Measurements from ENCODE around the gene NTN1. TPM values are rescaled to one million over a fixed set of nuclear protein-coding genes. Genes with fewer than 3 reads are reported as not detected.

The NTN1 gene
- total RNA-seq, 1 donor from 2014 or later = 29.6 TPM

DNA sequence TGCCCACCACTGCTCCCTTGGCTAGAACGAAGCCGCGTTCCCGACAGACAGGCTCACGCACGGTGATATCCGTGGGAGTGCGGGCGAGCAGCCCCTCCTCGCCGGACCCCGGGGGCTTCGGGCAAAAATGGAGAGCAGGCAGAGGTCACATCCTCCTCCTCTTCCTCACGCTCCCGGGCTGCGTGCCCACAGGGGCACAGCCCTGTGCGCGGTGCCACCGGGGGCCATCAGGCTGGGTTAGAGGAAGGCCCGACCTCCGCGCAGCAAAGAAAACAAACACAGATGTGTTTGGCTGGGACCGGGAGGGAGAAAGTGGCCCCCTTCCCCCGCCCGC, 519 bp upstream of the NTN1 start:
- TF ChIP-seq, protein P1, sequence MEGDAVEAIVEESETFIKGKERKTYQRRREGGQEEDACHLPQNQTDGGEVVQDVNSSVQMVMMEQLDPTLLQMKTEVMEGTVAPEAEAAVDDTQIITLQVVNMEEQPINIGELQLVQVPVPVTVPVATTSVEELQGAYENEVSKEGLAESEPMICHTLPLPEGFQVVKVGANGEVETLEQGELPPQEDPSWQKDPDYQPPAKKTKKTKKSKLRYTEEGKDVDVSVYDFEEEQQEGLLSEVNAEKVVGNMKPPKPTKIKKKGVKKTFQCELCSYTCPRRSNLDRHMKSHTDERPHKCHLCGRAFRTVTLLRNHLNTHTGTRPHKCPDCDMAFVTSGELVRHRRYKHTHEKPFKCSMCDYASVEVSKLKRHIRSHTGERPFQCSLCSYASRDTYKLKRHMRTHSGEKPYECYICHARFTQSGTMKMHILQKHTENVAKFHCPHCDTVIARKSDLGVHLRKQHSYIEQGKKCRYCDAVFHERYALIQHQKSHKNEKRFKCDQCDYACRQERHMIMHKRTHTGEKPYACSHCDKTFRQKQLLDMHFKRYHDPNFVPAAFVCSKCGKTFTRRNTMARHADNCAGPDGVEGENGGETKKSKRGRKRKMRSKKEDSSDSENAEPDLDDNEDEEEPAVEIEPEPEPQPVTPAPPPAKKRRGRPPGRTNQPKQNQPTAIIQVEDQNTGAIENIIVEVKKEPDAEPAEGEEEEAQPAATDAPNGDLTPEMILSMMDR (IDR thresholded peaks at IDR 0.05) = no peak
- peak overlapping the region; percentile 72 to 84 for H3K4me3 ChIP-seq
- H3K36me3 ChIP-seq = no peaks in the 10 kb centered on the region
- H3K9me3 ChIP-seq = no peaks in the 10 kb centered on the region
- no peaks in the 10 kb centered on the region for H3K27me3 ChIP-seq
- intact Hi-C loops (cut with DNase I) = loop anchor here (5.0 kb wide), 2 partner anchors 52 to 102 kb away; no protein-coding TSS in a partner anchor
- peak overlapping the region; percentile 60 to 75 for H3K27ac ChIP-seq
- H3K4me1 ChIP-seq = peaks cover 7 to 10% of the 10 kb centered on the region in 2 donors
- DNase-seq (ENCODE audit: low spot score in 2 of 2) = no peak

DNA sequence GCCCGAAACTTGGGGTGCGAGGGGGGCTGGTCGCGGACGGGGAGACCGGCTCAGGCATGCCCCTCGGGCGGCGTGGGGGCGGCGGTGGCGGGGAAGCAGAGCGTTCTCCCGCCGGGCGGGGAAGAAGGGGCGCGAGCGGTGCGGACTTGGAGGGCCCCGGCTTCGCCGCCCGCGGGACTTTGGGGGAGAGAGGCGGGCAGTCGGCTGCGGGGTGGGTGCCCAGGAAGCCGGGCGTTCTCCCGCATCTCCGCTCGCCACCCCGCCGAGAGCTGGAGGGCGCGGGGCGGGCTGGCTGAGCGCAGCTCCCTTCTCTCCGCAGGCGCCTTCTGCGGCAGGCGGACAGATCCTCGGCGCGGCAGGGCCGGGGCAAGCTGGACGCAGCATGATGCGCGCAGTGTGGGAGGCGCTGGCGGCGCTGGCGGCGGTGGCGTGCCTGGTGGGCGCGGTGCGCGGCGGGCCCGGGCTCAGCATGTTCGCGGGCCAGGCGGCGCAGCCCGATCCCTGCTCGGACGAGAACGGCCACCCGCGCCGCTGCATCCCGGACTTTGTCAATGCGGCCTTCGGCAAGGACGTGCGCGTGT, 772 bp downstream of the NTN1 start:
- no peaks in the 10 kb centered on the region for H3K27me3 ChIP-seq
- TF ChIP-seq, protein P1 (IDR thresholded peaks at IDR 0.05) = no peak
- H3K36me3 ChIP-seq = no peaks in the 10 kb centered on the region
- H3K4me3 ChIP-seq = peak overlapping the region; percentile 72 to 84
- intact Hi-C loops (cut with DNase I) = loop anchor here (1.0 to 5.0 kb wide), 5 partner anchors 19 to 207 kb away; no protein-coding TSS in a partner anchor
- peak in 1 of 2 donors; percentile 65 for DNase-seq (ENCODE audit: low spot score in 2 of 2)
- H3K4me1 ChIP-seq = peaks cover 7 to 10% of the 10 kb centered on the region in 2 donors
- no peaks in the 10 kb centered on the region for H3K9me3 ChIP-seq
- peak overlapping the region; percentile 75 for H3K27ac ChIP-seq

DNA sequence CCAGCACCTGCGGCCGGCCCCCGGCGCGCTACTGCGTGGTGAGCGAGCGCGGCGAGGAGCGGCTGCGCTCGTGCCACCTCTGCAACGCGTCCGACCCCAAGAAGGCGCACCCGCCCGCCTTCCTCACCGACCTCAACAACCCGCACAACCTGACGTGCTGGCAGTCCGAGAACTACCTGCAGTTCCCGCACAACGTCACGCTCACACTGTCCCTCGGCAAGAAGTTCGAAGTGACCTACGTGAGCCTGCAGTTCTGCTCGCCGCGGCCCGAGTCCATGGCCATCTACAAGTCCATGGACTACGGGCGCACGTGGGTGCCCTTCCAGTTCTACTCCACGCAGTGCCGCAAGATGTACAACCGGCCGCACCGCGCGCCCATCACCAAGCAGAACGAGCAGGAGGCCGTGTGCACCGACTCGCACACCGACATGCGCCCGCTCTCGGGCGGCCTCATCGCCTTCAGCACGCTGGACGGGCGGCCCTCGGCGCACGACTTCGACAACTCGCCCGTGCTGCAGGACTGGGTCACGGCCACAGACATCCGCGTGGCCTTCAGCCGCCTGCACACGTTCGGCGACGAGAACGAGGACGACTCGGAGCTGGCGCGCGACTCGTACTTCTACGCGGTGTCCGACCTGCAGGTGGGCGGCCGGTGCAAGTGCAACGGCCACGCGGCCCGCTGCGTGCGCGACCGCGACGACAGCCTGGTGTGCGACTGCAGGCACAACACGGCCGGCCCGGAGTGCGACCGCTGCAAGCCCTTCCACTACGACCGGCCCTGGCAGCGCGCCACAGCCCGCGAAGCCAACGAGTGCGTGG, 1.5 kb downstream of the NTN1 start:
- peak in 1 of 2 donors; percentile 65 for DNase-seq (ENCODE audit: low spot score in 2 of 2)
- Histone ChIP-seq H3K9me3 (no peaks in the 10 kb centered on the region), H3K4me3 (peak overlapping the region; percentile 72 to 84), H3K27ac (peak overlapping the region in 1 of 2 donors; percentile 75), H3K36me3 (no peaks in the 10 kb centered on the region), H3K4me1 (peaks cover 7 to 10% of the 10 kb centered on the region in 2 donors), H3K27me3 (no peaks in the 10 kb centered on the region)
- intact Hi-C loops (cut with DNase I) = loop anchor here (1.0 to 5.0 kb wide), 5 partner anchors 19 to 206 kb away; no protein-coding TSS in a partner anchor
- TF ChIP-seq, protein P1 (IDR thresholded peaks at IDR 0.05) = no peak

DNA sequence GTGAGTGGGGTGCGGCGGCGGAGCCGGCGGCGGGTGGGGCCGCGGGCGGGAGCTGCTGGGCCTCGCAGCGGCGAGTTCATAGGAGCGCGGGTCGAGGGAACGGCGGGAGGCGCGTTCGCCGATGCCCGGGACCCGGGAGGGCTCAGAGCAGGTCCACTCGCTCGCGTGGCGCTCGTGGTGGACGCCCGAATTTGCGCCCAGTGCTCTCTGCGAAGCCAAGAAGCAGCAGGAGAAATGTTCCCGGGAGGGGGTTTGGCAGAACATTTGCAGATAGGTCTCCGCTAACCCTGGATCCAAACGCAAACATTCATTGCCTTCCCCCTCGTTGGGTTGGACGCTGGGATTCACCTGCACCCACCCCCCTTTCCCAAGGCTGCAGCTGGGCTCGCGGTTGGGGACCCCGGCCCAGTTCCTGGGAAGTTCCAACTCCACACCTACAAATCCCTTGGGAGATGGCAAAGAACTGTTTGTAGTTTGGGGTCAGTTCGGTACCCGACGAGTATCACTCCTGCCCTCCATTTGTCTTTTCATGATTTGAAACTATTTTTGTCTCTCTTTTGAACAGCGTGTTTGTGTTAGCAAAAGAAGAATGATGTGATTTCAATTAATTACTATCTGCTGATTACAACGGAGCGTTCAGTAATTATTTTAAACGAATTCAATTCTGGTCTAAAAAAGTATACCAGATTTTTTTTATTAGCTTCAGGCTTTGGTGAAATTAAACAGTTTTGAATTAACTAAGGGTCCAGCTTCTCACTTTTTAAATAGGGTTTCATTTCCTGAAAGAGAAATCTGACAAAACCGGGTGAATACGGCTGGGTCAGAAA, 2.3 kb downstream of the NTN1 start:
- H3K4me3 ChIP-seq = peak overlapping the region; percentile 72 to 84
- peaks cover 7 to 12% of the 10 kb centered on the region in 2 donors for H3K4me1 ChIP-seq
- intact Hi-C loops (cut with DNase I) = loop anchor here (2.0 to 5.0 kb wide), 4 partner anchors 49 to 205 kb away; no protein-coding TSS in a partner anchor
- H3K36me3 ChIP-seq = no peaks in the 10 kb centered on the region
- peak in 1 of 2 donors; percentile 68 for DNase-seq (ENCODE audit: low spot score in 2 of 2)
- no peaks in the 10 kb centered on the region for H3K27me3 ChIP-seq
- TF ChIP-seq, protein P1 (IDR thresholded peaks at IDR 0.05) = no peak
- no peaks in the 10 kb centered on the region for H3K9me3 ChIP-seq
- peak overlapping the region in 1 of 2 donors; percentile 23 for H3K27ac ChIP-seq

DNA sequence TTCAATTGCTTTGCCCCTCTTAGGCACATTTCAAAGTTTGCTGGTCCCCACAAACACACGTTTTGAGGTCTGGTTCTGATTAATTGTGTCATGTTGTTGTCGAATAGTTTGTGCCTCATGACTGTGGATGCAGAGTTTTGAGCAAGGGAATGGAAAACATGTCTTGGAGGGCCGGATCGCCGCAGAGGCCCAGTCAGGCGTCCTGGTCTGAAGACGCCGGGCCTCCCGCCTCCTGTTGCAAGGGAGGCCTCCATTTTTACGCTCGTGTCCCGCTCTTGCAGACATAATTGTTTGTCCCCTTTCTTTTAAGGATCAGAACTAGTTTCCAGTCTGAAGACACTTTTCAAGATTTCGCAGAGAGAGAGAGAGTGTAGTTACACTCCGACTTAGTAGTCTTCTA, 3.2 kb downstream of the NTN1 start:
- Histone ChIP-seq H3K4me3 (peak overlapping the region in 1 of 2 donors; percentile 72), H3K4me1 (peaks cover 7 to 17% of the 10 kb centered on the region in 2 donors), H3K9me3 (no peaks in the 10 kb centered on the region), H3K27ac (no peak overlapping the region), H3K27me3 (no peaks in the 10 kb centered on the region), H3K36me3 (no peaks in the 10 kb centered on the region)
- intact Hi-C loops (cut with DNase I) = loop anchor here (5.0 kb wide), 2 partner anchors 48 to 98 kb away; no protein-coding TSS in a partner anchor
- TF ChIP-seq, protein P1 (IDR thresholded peaks at IDR 0.05) = no peak
- DNase-seq (ENCODE audit: low spot score in 2 of 2) = no peak

All from ascending aorta (tissue), 2 donors.